Hepatocyte (in vitro differentiated cells): ENCODE results near the gene LRMDA.

Experiments used
- EZH2 ChIP-seq: fragments of 200-600 bp; sonication (generic); IDR thresholded peaks from 2 replicates; pipeline ENCODE4 v1.6.1; 2016; ENCODE audit warnings: antibody characterized with exemption, mild to moderate bottlenecking, borderline replicate concordance
- TF ChIP-seq, protein P1 (sequence below): fragments of 200-600 bp; sonication (generic); IDR thresholded peaks from 2 replicates; pipeline ENCODE4 v1.5.1; 2016; ENCODE audit warnings: antibody characterized with exemption, mild to moderate bottlenecking; ENCODE audit not compliant: poor library complexity

GRCh38 chr10:75751232-75751631, 319.8 kb downstream of the LRMDA start:
- TF ChIP-seq, protein P1, sequence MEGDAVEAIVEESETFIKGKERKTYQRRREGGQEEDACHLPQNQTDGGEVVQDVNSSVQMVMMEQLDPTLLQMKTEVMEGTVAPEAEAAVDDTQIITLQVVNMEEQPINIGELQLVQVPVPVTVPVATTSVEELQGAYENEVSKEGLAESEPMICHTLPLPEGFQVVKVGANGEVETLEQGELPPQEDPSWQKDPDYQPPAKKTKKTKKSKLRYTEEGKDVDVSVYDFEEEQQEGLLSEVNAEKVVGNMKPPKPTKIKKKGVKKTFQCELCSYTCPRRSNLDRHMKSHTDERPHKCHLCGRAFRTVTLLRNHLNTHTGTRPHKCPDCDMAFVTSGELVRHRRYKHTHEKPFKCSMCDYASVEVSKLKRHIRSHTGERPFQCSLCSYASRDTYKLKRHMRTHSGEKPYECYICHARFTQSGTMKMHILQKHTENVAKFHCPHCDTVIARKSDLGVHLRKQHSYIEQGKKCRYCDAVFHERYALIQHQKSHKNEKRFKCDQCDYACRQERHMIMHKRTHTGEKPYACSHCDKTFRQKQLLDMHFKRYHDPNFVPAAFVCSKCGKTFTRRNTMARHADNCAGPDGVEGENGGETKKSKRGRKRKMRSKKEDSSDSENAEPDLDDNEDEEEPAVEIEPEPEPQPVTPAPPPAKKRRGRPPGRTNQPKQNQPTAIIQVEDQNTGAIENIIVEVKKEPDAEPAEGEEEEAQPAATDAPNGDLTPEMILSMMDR: no peak
- TF ChIP-seq EZH2: no peak
